ENCODE results near the gene TBC1D22A.

DNA sequence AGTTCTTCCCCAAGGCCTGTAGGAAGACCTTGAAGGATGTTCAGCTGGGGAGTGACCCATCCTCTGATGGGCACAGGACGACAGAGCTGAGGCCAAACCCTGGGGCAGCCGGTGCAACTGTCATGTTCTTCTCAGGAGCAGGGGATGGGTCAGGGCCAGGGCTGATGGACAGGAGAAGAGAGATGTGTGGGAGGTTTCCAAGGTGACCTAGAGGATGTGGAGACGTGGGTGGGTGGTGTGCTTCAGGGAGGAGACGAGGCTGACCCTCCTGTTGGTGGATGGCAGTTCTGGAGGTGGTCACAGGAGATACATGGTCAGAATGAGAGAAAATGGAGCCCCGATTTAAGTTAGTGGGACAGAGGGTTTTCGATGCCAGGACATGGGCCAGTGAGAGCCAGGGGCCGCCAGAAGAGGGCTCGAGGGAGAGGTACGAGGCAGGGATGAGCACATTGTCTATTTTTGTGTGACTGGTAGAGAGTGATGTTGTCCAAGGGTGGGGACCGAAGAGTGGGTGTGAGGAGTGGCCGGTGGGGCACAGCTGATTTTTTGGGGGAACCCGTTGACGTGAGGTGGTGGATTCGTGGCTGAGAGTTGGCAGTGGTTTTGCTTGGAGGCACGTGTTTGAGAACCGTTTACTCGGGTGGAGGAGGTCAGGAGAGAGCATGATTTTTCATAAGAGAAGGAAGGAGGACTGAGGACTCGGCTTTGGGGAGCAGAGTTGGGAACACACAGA lies 14.6 kb downstream of the TBC1D22A start:
- TF ChIP-seq YY1 (IDR thresholded peaks at IDR 0.05; ENCODE audit: borderline replicate concordance in 1 of 3, control insufficient read depth in 1 of 3, extremely low read depth in 1 of 3, insufficient read depth in 3 of 3, insufficient read length in 1 of 3, insufficient replicate concordance in 2 of 3, low read depth in 1 of 3, low read length in 2 of 3) (no peak), PRDM10 (IDR thresholded peaks at IDR 0.05; ENCODE audit: partially characterized antibody) (no peak), KLF10 (CRISPR knock-in tag; IDR thresholded peaks at IDR 0.05) (no peak), TEAD1 (CRISPR knock-in tag; IDR thresholded peaks at IDR 0.05) (no peak), FOXA3 (CRISPR knock-in tag; conservative IDR thresholded peaks at IDR 0.05 in 1 of 2, IDR thresholded peaks at IDR 0.05 in 1 of 2) (no peak)
- TF ChIP-seq, protein P1, sequence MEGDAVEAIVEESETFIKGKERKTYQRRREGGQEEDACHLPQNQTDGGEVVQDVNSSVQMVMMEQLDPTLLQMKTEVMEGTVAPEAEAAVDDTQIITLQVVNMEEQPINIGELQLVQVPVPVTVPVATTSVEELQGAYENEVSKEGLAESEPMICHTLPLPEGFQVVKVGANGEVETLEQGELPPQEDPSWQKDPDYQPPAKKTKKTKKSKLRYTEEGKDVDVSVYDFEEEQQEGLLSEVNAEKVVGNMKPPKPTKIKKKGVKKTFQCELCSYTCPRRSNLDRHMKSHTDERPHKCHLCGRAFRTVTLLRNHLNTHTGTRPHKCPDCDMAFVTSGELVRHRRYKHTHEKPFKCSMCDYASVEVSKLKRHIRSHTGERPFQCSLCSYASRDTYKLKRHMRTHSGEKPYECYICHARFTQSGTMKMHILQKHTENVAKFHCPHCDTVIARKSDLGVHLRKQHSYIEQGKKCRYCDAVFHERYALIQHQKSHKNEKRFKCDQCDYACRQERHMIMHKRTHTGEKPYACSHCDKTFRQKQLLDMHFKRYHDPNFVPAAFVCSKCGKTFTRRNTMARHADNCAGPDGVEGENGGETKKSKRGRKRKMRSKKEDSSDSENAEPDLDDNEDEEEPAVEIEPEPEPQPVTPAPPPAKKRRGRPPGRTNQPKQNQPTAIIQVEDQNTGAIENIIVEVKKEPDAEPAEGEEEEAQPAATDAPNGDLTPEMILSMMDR (IDR thresholded peaks at IDR 0.05 in 2 of 3, conservative IDR thresholded peaks at IDR 0.05 in 1 of 3; ENCODE audit: insufficient read depth in 2 of 3, low read depth in 1 of 3, low read length in 3 of 3): no peak
- TF ChIP-seq, protein P2, sequence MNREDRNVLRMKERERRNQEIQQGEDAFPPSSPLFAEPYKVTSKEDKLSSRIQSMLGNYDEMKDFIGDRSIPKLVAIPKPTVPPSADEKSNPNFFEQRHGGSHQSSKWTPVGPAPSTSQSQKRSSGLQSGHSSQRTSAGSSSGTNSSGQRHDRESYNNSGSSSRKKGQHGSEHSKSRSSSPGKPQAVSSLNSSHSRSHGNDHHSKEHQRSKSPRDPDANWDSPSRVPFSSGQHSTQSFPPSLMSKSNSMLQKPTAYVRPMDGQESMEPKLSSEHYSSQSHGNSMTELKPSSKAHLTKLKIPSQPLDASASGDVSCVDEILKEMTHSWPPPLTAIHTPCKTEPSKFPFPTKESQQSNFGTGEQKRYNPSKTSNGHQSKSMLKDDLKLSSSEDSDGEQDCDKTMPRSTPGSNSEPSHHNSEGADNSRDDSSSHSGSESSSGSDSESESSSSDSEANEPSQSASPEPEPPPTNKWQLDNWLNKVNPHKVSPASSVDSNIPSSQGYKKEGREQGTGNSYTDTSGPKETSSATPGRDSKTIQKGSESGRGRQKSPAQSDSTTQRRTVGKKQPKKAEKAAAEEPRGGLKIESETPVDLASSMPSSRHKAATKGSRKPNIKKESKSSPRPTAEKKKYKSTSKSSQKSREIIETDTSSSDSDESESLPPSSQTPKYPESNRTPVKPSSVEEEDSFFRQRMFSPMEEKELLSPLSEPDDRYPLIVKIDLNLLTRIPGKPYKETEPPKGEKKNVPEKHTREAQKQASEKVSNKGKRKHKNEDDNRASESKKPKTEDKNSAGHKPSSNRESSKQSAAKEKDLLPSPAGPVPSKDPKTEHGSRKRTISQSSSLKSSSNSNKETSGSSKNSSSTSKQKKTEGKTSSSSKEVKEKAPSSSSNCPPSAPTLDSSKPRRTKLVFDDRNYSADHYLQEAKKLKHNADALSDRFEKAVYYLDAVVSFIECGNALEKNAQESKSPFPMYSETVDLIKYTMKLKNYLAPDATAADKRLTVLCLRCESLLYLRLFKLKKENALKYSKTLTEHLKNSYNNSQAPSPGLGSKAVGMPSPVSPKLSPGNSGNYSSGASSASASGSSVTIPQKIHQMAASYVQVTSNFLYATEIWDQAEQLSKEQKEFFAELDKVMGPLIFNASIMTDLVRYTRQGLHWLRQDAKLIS (CRISPR knock-in tag; IDR thresholded peaks at IDR 0.05): no peak

Data from K562 (cell line).